ENCODE results near the gene SELE.
"Not testable (repeated sequence)": the region's sequence is repeated elsewhere in the genome, so short reads cannot be mapped to it uniquely, and the experiment has no call there.

SELE gene

DNA sequence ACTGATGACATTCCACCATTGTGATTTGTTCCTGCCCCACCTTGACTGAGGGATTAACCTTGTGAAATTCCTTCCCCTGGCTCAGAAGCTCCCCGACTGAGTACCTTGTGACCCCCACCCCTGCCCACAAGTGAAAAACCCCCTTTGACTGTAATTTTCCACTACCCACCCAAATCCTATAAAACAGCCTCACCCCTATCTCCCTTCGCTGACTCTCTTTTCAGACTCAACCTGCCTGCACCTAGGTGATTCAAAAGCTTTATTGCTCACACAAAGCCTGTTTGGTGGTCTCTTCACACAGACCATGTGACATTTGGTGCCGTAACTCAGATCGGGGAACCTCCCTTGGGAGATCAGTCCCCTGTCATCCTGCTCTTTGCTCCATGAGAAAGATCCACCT lies 50.7 kb downstream of the SELE start:
- in situ Hi-C loops (cut with HindIII; ENCODE audit: low sequenced_read_pairs), result not testable (repeated sequence)

- in situ Hi-C loops (cut with HindIII; ENCODE audit: low sequenced_read_pairs), result no loop called here
These were observed 51.8 kb downstream of the SELE start for GRCh38 chr1:169682071-169682470.

DNA sequence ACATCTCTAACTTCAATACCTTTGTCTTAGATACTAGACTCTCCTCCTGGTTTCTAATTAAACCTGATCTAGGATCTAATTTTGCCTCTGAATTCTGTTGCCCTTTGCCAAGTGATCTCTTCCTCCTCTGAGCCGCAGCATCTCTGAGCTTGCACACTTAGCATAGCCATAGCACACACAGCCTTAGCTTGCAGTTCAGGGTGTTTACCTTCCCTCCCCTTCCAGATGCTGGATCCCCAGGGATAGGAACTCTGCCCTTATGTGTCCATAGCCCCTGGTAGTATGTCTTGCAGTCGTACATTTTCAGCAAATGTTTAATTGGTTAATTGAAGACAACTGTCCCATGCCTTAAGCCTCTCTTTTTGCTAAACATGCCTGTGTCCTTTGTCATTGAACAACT lies 52.7 kb downstream of the SELE start:
- in situ Hi-C loops (cut with HindIII; ENCODE audit: low sequenced_read_pairs), result no loop called here

DNA sequence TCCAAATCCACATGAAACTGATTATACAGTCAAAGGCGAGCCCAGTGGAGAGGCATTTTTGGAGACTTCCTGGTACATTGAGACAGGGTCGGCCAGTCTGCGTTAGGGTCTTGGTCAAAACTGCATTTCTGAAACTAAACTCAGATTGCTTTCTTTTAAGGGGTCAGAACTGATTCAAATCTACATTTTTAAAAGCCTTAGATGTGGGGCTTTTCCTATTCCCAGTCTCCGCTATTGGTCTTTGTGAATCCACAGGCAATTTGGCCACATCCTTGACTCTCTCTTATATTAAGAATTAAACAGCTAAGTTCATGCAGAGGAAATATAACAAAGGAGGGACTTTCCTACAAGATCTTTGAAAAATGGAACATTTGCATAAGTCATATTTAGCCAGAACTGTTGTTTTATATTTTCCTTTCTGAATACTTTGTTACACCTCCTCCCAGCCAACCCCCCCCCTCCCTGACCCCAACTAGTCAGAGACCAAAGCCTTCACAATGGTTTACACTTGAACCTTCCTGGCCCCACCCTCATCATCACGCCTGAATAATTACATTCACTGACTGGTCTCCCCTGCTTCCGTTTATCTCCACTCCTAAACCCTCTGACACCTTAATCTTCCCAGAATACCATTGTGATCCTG lies 53.4 kb downstream of the SELE start:
- in situ Hi-C loops (cut with HindIII; ENCODE audit: low sequenced_read_pairs), result no loop called here

DNA sequence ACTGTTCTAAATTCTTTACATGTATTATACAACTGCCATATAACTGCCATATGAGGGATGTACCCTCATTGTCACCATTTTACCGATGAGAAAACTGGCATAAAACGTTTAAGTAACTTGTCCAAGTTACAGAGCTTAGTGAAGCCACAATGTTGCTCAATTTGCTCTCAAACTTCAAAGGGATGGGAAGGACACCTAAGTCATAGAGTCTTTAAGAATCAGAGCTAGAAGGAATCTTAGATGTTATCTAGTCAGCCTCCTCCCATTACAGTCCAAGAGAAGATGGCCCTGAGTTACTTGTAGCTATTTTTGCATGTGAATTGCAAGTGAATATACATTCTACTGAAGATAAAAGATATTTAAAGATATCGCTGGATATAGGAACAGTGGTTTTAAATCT lies 54.2 kb downstream of the SELE start:
- in situ Hi-C loops (cut with HindIII; ENCODE audit: low sequenced_read_pairs), result no loop called here

DNA sequence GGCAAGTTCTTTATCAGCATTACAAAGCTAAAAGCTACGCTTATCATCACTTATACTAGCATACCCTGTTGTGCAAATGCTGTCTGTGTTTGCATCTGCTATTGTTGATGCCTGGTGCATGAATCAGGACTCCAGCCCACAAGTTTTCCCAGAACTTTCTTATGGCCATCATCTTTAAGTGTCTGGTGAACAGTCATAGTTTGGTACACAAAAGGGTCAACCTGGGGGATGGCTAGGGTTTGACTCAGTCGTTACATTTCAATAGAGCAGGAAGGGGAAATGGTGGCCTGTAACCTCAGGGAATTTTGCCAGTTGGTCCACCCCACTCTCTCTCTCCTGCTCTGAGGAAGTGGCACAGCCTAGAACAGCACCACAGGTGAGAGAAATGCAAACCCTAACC lies 57.9 kb downstream of the SELE start:
- in situ Hi-C loops (cut with HindIII; ENCODE audit: low sequenced_read_pairs), result no loop called here
